Kidney tubule cell (primary cell): ENCODE data around the gene KIF5C.

ENCODE experiments used
- DNase-seq: peaks from one replicate; pipeline ENCODE4 v3.0.0-alpha.2; 2018; ENCODE audit warnings: low spot score

KIF5C gene

DNA sequence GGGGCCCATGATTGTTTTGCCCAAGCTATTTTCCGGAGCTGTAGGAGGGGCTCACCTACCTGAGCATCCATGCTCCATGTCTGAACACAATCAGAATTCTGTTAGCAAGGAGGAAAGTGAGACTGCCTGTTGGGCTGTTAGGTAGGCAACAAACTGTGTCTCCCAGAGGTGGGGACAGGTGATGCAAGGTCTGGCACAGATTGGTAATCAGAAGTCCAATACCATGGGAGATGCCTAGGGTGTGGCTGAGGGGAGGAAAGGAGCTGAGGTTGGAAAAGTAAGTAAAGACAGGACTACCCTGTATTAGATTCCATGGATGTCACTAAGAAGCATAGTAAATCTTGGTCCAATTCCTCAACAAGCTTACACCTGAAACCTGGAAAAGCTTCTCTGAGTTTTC lies 166.5 kb downstream of the KIF5C start:
- no peak for DNase-seq

DNA sequence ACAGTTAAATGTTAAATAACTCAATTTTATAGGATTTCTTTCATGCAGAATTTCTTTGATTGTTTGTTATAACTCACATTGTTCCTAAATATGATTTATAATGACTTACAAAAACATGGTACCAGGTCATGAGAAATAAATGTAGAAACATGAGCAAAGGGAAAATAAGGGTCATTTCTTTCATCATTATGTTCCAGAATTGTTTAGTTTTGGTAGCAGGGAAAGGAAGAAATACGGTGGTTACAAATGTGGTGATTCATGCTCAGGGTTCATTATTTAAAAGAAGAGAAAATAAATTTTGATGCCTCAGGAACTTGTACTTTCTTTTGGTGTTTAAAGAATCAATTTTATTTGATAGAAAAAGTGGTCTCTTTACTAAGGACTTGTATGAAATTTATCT lies 167.9 kb downstream of the KIF5C start:
- no peak for DNase-seq

DNA sequence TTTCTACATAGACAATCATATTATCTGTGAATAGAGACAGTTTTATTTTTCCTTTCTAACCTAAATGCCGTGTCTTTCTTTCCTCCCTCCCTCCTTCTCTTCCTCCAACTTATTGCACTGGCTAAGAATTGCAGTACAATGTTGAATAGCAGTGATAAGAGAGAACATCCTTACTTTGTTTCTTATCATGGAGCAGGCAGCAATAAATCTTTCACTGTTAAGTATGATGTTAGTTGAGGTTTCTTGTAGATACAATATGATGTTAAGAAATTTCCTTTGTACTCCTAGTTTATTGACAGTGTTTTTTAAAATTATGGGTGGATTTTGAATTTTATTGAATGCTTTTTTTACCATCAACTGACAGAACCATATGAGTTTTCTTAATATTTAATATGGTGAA lies 169.5 kb downstream of the KIF5C start:
- DNase-seq, result no peak

DNA sequence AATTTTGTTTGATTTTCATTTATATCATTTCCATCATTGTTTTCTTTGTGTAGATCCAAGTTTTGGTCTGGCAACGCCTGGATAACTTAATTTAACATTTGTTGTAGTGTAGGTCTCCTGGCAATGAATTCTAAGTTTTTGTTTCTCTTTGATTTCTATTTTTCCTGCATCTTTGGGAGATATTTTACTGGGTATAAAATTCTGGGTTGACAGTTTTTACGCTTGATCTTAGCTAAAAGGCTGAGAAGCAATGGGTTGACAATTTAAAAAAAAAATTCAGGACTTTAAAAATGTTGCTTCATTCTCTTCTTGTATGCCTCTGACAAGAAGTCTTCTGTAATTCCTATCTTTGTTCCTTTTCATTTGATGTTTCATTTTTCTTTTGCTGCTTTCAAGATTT lies 172.1 kb downstream of the KIF5C start:
- DNase-seq, result no peak

DNA sequence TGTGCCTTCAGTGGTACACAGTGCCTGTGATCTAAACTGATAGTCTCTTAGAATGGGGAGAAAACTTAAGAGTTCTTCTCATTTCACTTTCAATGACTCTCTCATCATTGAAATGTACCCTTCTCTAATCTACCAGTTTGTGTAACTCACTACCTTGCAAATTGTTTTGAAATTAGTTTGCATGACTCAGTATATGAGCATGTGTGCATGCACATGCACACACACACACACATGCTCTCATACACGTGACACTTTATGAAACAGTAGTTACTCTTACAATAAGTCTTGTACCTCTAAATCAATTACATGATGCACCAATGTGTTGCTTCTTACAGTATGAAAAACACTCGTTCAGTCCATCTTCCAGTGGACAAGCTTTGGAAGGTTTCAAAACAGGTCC lies 174.1 kb downstream of the KIF5C start:
- DNase-seq, result peak; percentile 25

DNA sequence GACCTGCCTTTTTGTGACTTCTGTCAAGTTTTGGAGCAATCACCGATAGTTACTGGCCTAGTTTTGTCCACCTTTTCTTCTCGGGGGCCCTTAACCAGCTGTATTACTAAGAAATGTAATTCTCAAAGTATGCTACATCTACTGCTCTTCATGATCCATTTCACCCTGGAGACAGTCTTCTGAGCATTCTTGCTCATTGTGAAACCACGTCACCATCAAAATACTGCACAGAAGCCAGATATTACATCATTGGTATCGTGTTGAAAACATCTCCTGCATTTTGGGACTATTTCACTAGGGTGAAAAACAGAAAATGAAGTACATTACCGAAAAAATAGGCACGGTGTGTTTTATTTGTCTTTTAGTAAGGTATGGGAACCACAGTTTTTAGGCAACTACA lies 175.2 kb downstream of the KIF5C start:
- DNase-seq, result no peak

DNA sequence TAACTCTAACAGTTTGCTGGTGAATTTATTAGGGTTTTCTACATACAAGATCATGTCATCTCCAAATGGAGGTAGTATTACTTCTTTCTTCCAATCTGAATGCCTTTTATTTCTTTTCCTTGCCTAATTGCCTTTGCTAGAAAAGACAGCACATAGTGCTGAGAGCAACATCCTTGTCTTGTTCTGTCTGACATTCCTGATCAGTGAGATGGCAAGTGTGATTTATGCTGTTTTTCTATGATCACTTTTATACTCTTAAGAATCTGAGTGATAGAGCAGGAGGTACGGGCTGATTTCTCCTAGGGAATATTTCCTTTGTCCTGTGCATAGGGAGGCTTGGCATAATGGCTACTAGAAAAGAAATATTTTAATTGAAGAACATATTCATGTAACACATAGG lies 180.7 kb downstream of the KIF5C start:
- DNase-seq, result peak; percentile 28

DNA sequence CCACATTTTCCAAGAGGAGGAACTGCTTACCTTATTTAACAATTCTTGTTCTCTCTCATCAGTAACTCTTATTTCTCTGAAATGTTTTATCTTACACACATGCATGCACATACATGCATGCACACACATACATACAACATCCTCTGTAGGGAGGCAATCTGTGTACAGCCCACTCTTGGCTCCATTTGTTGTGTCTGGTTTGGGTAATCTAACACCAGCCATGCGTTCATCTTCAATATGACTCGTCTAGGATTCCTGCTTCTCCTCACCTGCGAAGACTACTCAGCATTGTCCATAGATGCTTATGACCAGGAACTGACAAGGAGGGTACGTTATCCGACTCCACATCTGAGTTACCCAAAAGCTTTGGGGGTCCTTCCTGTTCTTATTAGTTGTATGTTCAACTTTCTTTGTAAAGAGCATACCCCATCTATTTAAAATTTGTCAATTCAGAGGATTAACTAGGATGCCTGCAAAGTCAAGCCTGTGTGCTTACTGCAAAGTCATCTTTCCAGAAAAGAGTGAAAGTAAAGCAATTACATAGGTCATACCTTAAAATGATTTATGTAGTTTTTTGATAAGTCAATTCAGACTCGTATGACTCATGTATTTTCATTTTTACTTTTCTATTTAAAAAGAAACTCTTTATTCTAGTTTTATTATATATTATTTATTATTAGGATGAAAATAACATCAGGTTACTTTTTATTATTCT lies 181.7 kb downstream of the KIF5C start:
- DNase-seq, result no peak

DNA sequence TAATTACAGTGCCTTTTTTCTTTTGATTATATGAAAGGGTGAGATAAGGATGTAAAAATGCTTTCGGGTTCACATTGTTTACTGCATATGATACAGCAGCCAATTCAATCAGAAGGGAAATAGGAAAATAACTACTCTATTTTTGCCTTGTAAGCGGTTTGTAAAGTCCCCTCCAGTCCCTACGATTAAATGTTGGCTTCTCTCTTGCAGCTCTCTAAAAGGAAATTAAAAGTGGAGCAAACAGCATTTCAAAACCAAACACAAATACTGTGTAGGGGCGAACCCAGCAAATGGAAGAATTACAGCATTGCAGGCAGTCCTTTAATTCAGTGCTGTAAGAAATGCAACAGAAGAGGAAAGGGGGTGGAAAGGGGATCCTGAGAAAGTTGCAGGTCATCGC lies 182.4 kb downstream of the KIF5C start:
- no peak for DNase-seq

DNA sequence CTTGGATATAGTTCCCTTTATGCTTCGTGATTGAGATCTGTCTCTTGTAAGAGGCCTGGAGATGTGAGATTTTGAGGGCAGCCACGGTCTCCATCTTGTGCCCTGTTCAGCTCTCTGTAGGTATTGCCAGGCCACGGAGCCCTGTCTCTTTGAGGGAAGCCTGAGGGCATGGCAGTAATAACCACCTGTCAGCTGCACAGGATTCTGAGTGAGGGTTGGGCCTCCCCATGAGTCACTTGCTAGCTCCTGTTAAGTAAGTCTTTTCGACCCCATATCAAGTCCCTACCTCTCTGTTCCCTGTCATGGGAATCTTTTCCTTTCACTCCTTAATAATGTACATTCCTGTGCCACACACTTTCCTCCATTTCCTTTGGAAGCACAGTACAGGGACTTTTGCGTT lies 183.9 kb downstream of the KIF5C start:
- DNase-seq, result peak; percentile 28

DNA sequence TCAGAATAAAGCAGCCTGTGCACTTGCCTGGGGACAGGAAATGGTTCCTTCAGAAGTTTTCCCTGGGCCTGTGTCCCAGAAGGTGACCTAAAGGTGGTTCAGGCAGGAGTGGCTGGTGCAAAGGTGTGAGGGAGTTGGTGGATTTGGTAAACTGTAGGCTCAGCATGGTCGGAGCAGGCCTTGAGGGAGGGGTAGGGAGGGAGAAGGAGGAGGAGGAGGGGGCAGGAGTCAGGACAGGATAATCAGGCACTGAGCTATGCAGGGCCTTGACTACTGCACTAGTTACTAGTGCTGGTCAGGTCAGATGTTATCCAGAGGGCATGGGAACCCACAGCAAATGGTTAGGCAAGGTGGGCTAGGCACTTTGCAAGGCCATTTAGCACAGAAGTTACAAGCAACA lies 184.8 kb downstream of the KIF5C start:
- no peak for DNase-seq

DNA sequence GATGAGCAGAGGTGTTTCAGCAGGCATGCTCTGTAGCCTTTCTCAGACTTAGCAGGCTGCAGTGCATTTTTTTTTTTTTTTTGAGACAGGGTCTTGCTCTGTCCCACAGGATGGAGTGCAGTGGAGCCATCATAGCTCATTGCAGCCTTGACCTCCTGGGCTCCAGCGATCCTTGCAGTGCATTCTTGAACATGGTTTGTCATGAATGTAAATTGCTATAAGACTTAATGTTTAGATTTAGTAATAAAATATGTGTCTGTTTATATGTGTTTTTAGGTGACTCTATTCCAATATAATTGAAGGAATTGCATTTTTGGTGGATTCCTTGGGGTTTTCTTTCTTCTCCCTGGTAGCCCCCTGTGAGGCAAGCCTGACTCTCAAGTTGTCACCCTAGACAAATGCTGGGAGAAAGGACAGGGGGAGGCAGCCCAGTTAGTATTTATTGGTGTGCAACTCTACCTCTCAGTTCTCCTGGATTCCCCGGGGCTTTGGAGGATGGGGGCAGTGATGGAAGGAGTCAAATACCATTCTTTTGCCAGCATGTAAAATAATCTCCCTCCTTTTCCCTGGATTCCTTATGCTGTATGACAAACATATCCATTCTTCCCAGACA lies 186.2 kb downstream of the KIF5C start:
- no peak for DNase-seq

DNA sequence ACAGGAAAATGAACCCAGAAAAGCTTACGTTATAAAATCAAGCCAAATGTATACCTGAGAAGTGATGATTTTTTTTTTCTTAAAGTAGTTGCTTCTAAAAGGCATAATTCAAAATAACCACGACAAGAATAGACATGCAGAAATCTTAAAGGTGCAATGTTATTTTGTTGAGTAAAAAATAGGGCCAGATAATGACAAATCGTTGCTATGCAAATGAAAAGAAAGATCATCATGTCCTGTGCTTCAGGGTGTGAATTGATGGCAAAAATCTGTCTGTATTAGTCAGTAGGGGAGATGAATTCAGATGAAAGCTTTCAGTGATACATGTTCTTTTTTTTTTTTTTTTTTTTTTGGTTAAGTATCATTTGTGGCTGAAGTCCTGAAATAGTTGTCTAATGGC lies 187.5 kb downstream of the KIF5C start:
- DNase-seq, result no peak

DNA sequence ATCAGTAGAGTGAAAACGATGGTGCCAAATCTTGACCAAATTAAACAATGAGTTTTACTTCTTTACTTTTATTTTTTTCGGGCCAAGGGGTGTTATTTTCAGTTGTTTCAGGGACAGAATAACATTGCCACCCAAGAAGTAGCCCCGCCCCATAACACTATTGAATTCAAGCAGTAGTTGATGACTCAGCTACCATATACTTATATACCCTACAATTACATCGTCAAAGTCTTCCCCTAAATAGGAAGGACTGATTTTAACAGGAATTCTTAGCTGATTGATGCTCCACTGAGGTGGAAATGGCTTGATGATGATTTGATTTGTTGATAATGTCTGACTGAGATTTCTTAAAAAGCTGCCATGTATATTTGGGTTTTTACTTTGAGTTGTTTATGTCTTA lies 188.2 kb downstream of the KIF5C start:
- DNase-seq, result no peak

DNA sequence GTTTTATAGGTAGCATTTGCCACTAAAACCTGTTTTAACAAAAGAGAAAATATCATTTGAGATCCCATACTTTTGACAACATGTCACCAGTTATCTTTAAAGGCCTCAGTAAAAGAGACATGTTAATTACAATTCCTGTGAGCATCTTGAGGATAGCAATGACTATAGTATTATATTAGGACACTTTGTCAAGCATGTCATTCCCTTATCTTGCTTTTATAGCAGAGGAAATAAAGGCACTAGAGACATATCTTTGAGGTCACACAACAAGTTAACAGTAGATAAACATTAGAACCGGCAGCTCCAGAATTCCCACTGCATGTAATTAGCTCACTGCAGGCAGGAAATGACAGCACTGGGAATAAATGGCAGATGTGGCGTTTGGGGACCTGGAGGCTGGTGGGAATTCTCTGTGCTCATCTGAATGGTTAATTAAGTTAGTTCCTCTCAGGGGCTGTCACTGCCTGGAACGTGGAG lies 189.4 kb downstream of the KIF5C start:
- no peak for DNase-seq

DNA sequence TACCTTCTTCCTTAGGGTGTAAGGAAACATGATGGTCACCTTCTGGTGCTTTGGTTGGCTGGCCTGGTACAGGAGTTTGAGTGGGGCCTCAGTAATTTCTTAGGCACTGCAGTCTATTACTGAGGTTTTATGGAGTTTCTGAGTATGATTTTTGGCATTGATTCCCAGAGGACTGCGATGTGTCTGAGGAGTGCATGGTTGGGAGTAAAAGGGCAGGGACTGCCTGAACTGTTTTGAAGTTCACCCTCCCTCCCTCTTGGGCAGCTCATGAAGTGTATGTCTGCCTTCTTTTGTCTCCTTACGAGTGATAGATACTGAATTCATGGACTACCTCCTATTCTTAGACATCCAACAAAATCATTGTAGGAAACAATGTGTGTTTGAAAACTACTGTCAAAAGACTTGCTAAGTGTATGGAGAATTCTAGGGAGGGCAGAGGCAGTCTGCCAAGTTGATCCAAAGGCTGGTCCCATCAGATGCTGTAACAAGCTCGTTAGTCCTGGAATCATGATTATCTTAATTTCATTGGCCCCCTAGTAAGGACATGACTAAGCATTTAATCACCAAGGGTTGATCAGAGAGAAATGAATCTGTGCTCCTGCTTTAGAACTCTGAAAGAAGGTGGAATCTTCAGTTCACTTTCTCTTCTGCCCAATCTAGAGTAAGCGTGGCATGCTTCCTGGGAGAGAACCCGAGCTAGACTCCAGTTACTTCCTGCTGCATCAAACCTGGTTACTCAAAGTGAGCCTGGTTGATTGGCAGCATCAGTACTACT lies 190.0 kb downstream of the KIF5C start:
- no peak for DNase-seq

DNA sequence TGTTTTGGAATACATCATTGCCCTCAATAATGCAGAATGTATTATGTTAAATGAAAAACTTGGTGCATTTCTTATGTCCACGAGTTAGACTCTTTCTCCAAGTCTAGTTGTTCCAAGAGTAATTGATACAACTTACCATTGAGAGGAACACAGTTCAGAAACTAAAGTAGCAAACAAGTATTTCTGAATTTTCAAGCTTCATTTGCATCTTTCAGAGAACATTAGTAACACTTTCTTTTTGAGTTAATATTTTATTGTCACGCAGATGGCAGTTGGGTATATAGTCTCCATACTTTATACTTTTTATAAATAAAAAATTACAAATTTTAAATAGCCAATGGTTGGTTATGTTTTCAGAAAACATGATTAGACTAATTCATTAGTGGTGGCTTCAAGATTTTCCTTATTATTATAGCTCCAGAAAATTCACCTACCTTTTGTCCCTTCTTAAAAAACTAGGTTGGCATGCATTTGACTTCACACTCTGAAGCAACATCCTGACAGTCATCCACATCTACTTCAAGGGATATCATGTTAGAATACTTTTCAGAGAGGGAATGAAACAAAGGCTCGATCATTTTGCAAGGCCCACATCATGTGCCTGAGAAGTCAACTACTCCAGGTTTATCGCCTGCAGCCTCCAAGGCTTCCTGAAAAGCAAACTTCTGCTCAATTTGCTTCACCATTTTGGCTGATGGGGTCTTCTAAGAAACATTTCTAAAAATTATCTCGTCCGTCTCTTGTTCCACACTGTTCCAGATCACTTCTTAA lies 193.4 kb downstream of the KIF5C start:
- no peak for DNase-seq

DNA sequence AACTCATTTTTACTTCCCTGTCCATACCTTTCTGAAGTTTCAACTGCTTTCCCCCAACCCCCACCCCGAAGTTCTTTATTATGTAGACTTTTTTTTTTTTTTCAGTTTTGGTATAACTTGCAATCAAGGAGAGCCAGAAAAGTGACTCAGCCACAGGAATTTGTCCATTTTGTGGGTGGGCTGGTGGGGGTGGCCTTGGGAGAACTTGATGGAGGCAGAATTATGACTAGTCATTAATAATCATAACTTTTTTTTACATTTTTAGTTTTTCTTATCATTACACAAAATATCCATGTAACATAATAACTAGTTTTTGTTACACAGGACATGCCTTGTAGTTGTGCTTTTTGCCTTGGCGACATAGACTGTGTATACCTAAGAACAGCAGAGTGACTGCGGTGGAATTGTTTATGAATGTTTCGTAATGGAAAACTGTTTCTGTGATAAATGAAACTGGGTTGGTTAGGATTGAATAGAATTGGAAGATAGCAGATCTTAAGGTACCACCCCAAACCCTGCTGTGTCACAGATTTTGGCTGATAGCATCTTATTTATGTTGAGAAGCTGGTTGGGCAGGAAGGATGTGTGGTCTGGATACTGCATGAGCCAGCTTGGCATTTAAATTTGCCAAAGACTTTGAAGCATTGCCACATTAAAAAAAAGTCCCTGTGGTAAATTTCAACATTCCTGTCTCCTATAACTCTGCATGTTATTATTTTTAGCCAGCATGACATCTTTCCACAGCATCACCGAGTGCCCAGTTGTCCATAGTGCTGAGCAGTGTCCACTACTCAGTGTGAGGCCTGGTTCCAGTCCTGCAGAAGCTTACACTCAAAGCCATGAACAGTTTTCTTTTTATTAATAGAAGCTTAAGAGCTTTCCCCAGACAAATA lies 194.2 kb downstream of the KIF5C start:
- DNase-seq, result no peak

DNA sequence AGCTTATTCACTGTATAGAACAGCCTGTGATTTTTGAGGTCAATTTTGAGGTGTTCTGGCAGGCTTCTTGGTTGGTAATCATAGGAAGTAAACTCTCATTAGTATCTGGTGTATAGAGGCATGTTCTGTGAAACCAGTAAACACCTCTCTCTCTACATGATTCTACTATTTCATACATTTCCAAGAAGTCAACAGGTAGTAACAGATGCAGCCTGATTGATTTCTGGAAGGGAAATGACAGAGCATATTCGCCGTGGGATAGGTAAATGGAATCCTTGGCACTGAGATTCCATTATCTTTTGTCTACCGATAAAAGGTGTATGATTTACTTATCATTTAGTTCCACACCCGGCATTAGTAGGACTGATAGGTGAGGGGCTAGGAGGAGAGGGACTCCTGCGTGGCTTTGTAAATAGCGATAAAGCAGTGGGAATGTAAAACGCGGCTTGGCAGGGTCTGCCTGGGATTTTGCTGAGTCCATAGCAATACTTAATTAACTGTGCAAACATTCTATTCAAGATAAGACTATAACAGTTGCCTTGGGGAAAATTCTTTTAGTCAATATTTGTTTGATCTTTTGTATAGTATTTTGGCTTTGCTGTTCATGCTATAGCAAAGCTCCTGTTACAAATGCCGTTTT lies 195.8 kb downstream of the KIF5C start:
- DNase-seq, result no peak

DNA sequence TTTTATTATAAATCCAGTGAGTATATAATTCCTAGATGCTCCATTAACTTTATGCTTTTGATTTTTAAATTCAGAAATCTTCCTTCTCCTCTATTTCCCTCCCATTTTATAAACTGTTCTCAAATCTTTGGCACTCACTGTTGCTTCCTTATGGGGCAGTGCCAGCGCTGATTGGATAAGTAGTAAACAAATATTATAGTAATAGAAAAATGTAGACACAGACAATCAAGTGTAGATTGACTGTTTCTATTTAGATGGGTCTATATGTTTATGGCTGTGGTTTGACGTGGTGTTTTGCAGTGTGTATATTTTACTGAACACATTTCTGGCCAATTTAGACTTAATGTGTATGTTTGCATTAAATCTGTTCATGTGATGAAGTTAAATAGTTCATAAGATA lies 200.1 kb downstream of the KIF5C start:
- no peak for DNase-seq

DNA sequence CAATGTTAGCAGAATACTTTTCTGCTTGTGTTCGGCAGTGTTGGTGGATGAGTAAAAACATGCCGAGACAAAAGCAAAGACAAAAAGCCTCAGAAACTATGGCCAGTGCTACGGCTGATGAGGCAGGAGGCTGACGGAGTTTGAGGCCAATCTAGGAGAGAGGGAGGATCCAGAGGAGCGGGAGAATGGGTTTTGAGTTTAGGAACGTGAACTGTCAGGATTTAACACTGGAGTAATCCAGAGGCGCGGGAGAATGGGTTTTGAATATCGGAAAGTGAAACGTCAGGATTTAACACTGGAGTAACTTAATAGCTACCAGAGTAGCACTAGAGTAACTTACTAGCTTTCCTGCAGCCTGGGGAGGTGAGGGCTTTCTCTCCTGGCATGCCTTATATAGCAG lies 200.8 kb downstream of the KIF5C start:
- no peak for DNase-seq
